GM12878 (cell line): ENCODE results near the gene MGAT2. TPM values are rescaled to one million over a fixed set of nuclear protein-coding genes. Genes with fewer than 3 reads are reported as not detected.

ENCODE experiments used
- ATAC-seq: fragments of 200-7000 bp; cut with Tn5 transposase; 3 replicates; pipeline ENCODE4 v1.9.1; 2020; ENCODE audit warnings: mild to moderate bottlenecking, moderate library complexity
- BruUV-seq: library from RNA; stranded (reverse); fragments of 400-500 nt; replicated peaks from 2 replicates; lab custom pipeline; 2021; lab: Mats Ljungman, UMichigan
- CTCF ChIA-PET: fragments of 300-600 bp; sonication (Branson Sonifier 250); formaldehyde crosslinking; extraction: SDS; loops from one replicate; lab custom pipeline; 2021; ENCODE audit warnings: inconsistent platforms; lab: Yijun Ruan, JAX
- POLR2A ChIA-PET: fragments of 350-600 bp; formaldehyde crosslinking; extraction: SDS; loops from one replicate; lab custom pipeline; 2021; ENCODE audit warnings: inconsistent platforms; lab: Charles Lee
- RAD21 ChIA-PET: fragments of 300-600 bp; sonication (Branson Sonifier 250); formaldehyde crosslinking; loops from one replicate; lab custom pipeline; 2023; ENCODE audit warnings: antibody characterized with exemption; ENCODE audit not compliant: unreplicated experiment; lab: Charles Lee
- SMC1A ChIA-PET: fragments of 300-600 bp; sonication (Branson Sonifier 250); formaldehyde crosslinking; loops from one replicate; lab custom pipeline; 2023; ENCODE audit not compliant: unreplicated experiment, uncharacterized antibody; lab: Charles Lee
- DNase-seq: peaks from one replicate; pipeline ENCODE4 v3.0.0-alpha.2; 2011; ENCODE audit warnings: low read depth, low spot score
- FAIRE-seq: peaks from 3 replicates; lab custom pipeline; 2011; peaks lifted over from hg19 to GRCh38; lab: Jason Lieb, UNC
- H2AFZ ChIP-seq: 2 replicates; pipeline ENCODE4 v1.6.0; 2011; ENCODE audit warnings: low read depth, low read length, control low read depth; ENCODE audit not compliant: control insufficient read depth
- H3K27ac ChIP-seq: 2 replicates; pipeline ENCODE4 v1.5.1; 2011; ENCODE audit warnings: control low read depth; ENCODE audit not compliant: control insufficient read depth, insufficient read depth
- H3K27me3 ChIP-seq, 2 experiments: replicated peaks in 1 of 2; 2 replicates each; pipeline versions ENCODE4 v1.6.0 to v1.6.1; 2011; ENCODE audit warnings: low read length in 1 of 2; ENCODE audit not compliant: control insufficient read depth in 2 of 2, insufficient read depth in 2 of 2
- H3K36me3 ChIP-seq, 2 experiments: 2 replicates each; pipeline ENCODE4 v1.5.1; 2011; ENCODE audit warnings: low read length in 1 of 2; ENCODE audit not compliant: control insufficient read depth in 2 of 2, insufficient read depth in 2 of 2
- H3K4me1 ChIP-seq: 2 replicates; pipeline ENCODE4 v1.6.1; 2011; ENCODE audit warnings: mild to moderate bottlenecking, low read length, moderate library complexity, mixed read lengths; ENCODE audit not compliant: control insufficient read depth, insufficient read depth
- H3K4me2 ChIP-seq: 2 replicates; pipeline ENCODE4 v1.6.0; 2011; ENCODE audit warnings: control low read depth; ENCODE audit not compliant: control insufficient read depth, insufficient read depth
- H3K4me3 ChIP-seq: fragments of 200-600 bp; sonication (generic); 2 replicates; pipeline ENCODE4 v1.5.1; 2016
- H3K79me2 ChIP-seq: 2 replicates; pipeline ENCODE4 v1.6.0; 2011; ENCODE audit warnings: low read length; ENCODE audit not compliant: control insufficient read depth, insufficient read depth
- H3K9ac ChIP-seq: 2 replicates; pipeline ENCODE4 v1.8.0; 2011; ENCODE audit warnings: low read length, control low read depth, mixed read lengths; ENCODE audit not compliant: control insufficient read depth, insufficient read depth
- H3K9me3 ChIP-seq: replicated peaks from 3 replicates; pipeline ENCODE4 v1.5.1; 2011; ENCODE audit warnings: mild to moderate bottlenecking, low read length; ENCODE audit not compliant: control insufficient read depth, insufficient read depth
- H4K20me1 ChIP-seq: 2 replicates; pipeline ENCODE4 v1.6.0; 2011; ENCODE audit not compliant: control insufficient read depth, insufficient read depth
- CBX3 ChIP-seq: fragments of 200-600 bp; sonication (generic); IDR thresholded peaks from 2 replicates; pipeline ENCODE4 v1.6.1; 2016; ENCODE audit warnings: low read depth, borderline replicate concordance
- CEBPB ChIP-seq, 2 experiments: fragments of 150-350 bp in 1 of 2; IDR thresholded peaks; 2 replicates each; pipeline ENCODE4 v1.6.1; 2012 to 2014; ENCODE audit warnings: low read depth in 2 of 2, low read length in 2 of 2, borderline replicate concordance in 1 of 2, inconsistent platforms in 1 of 2
- IRF3 ChIP-seq: fragments of 450-650 bp; IDR thresholded peaks from 2 replicates; pipeline ENCODE4 v1.6.1; 2014; ENCODE audit warnings: mild to moderate bottlenecking
- RCOR1 ChIP-seq: conservative IDR thresholded peaks from 2 replicates; pipeline ENCODE4 v1.6.1; 2012; ENCODE audit warnings: low read depth, low read length, improper control_type of control experiment
- RFX5 ChIP-seq: IDR thresholded peaks from 2 replicates; pipeline ENCODE4 v1.6.1; 2011; ENCODE audit warnings: low read depth, low read length, improper control_type of control experiment
- TCF12 ChIP-seq: IDR thresholded peaks from 2 replicates; pipeline ENCODE4 v1.6.1; 2011; ENCODE audit warnings: low read depth, mild to moderate bottlenecking, low read length
- WGBS: methylation state at CpG from one replicate; pipeline ENCODE4 v1.1.6; 2016; ENCODE audit warnings: low lambda C conversion rate; ENCODE audit not compliant: insufficient replicate concordance, insufficient coverage; ENCODE audit errors: missing lambda C conversion rate; 5-methylcytosine and 5-hydroxymethylcytosine counted together
- in situ Hi-C: fragments of 300-500 bp; cut with MboI; formaldehyde crosslinking; loops from 9 replicates; pipeline ENCODE4 v1.14.3; 2018; ENCODE audit warnings: mixed read lengths
- intact Hi-C: fragments of 100-400 bp; cut with micrococcal nuclease; formaldehyde crosslinking; loops from one replicate; pipeline ENCODE4 v1.14.2; 2022; ENCODE audit not compliant: unreplicated experiment
- polyA plus RNA-seq, 11 experiments: library from polyadenylated mRNA; depleted of rRNA in 4 of 11; unstranded in 6 of 11; stranded (reverse) in 5 of 11; fragments of >200 nt; fragmentation: Nextera tagmentation in 4 of 11; fragmentation: Illumina TruSeq in 1 of 11; extraction: Ambion mirVana in 4 of 11; extraction: Trizol in 1 of 11; gene quantifications; 1 replicate in 1 of 11; 2 replicates in 10 of 11; pipeline versions ENCODE4 v1.2.1 to v1.2.3, GENCODE V29; 2011 to 2016; ENCODE audit warnings: inconsistent platforms in 2 of 11, missing spikeins in 2 of 11, low read depth in 1 of 11
- total RNA-seq, 4 experiments: library from RNA; depleted of rRNA in 3 of 4; stranded (reverse); fragments of >200 nt in 3 of 4; fragmentation: Illumina TruSeq in 1 of 4; extraction: Trizol in 1 of 4; gene quantifications; 2 replicates each; pipeline versions ENCODE4 v1.2.1 to v1.2.3, GENCODE V29; 2013 to 2021

The MGAT2 gene
- total and polyA plus RNA-seq, 10 of the 15 experiments (the other 5 are each of a cell fraction or from before 2014, with no cell fraction given), result 0.03 to 51.8 (median 38.0) TPM; not detected in 1

GRCh38 chr14:49637534-49638078 is 17.0 kb downstream of the MGAT2 start:
- ATAC-seq (no peak), DNase-seq (no peak), FAIRE-seq (no peak)
- ChIA-PET POLR2A (interaction anchor here (0.5 to 0.8 kb wide), 3 partner anchors 165 to 200 kb away, joined by 3 to 4 read pairs (median 3); no protein-coding TSS in a partner anchor), RAD21 (interaction anchor here (1.2 kb wide), 1 partner anchor 193 kb away, joined by 3 read pairs; no protein-coding TSS in a partner anchor), SMC1A (interaction anchor here (0.6 to 1.5 kb wide), 8 partner anchors 17 to 215 kb away, joined by 3 to 5 read pairs (median 3); partner anchors contain the start of genes MGAT2, NEMF, POLE2 and RPL36AL), CTCF (interaction anchor here (0.6 to 1.1 kb wide), 4 partner anchors 44 to 208 kb away, joined by 3 to 4 read pairs (median 4); no protein-coding TSS in a partner anchor)
- no peaks in the 10 kb centered on the region for H3K27me3 ChIP-seq
- TF ChIP-seq CEBPB (IDR thresholded peaks at IDR 0.05; ENCODE audit: borderline replicate concordance in 1 of 2, low read depth in 2 of 2, low read length in 2 of 2) (no peak), RCOR1 (no peak), TCF12 (no peak), RFX5 (no peak), CBX3 (no peak), IRF3 (no peak)
- H3K9ac ChIP-seq, result no peak overlapping the region
- H2AFZ ChIP-seq, result no peak overlapping the region
- no peaks in the 10 kb centered on the region for H4K20me1 ChIP-seq
- H3K9me3 ChIP-seq, result no peaks in the 10 kb centered on the region
- H3K4me2 ChIP-seq, result no peak overlapping the region
- H3K4me1 ChIP-seq, result peaks cover 16% of the 10 kb centered on the region
- no TSS peak for BruUV-seq
- intact Hi-C loops (no loop called here), in situ Hi-C loops (loop anchor here (5.0 to 10.0 kb wide), 3 partner anchors 130 to 477 kb away; partner anchors contain the start of genes KLHDC2 and VCPKMT)
- WGBS, result 86% methylated on average over 3 of the region's 3 CpGs
- H3K36me3 ChIP-seq, result peaks cover 0 to 8% of the 10 kb centered on the region in 2 experiments; a peak in 2 of 4 replicates
- H3K4me3 ChIP-seq, result no peak overlapping the region
- H3K27ac ChIP-seq, result no peak overlapping the region
- H3K79me2 ChIP-seq, result peaks cover 60% of the 10 kb centered on the region
